Measurements from ENCODE around the gene PIP5K1B.

PIP5K1B gene

DNA sequence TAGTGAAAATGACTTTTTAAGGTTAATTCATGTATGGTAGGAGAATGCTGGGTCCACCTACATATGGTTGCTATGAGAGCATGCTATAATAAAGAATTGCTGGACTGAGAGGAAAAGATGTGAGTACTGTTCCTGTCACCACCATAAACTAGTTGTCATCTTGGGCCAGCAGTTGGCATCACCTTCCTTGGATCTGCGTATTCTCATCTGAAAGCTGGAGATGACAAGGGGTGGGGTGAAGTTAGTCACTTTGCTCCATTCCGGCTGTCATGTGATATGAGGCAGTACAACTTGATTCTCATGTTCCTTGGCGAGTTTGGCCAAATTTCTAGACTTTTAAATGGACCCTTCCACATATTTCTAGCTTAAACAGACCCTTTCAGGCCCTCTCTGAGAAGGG lies 33.3 kb downstream of the PIP5K1B start:
- no peaks in the 10 kb centered on the region for H3K9me3 ChIP-seq (ENCODE audit: insufficient read depth, low read depth, low read length)
- no peak for TF ChIP-seq EZH2phosphoT487 (IDR thresholded peaks at IDR 0.05; ENCODE audit: borderline replicate concordance)
- TF ChIP-seq, protein P1, sequence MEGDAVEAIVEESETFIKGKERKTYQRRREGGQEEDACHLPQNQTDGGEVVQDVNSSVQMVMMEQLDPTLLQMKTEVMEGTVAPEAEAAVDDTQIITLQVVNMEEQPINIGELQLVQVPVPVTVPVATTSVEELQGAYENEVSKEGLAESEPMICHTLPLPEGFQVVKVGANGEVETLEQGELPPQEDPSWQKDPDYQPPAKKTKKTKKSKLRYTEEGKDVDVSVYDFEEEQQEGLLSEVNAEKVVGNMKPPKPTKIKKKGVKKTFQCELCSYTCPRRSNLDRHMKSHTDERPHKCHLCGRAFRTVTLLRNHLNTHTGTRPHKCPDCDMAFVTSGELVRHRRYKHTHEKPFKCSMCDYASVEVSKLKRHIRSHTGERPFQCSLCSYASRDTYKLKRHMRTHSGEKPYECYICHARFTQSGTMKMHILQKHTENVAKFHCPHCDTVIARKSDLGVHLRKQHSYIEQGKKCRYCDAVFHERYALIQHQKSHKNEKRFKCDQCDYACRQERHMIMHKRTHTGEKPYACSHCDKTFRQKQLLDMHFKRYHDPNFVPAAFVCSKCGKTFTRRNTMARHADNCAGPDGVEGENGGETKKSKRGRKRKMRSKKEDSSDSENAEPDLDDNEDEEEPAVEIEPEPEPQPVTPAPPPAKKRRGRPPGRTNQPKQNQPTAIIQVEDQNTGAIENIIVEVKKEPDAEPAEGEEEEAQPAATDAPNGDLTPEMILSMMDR (conservative IDR thresholded peaks at IDR 0.05; ENCODE audit: low read length): no peak
- H4K20me1 ChIP-seq (ENCODE audit: insufficient read depth, low read length, poor library complexity, severe bottlenecking): no peaks in the 10 kb centered on the region
- H3K27me3 ChIP-seq (ENCODE audit: insufficient read depth, low read length, poor library complexity, severe bottlenecking): no peaks in the 10 kb centered on the region
- H3K4me3 ChIP-seq (ENCODE audit: low read length, poor library complexity, severe bottlenecking): no peak overlapping the region
- H3K36me3 ChIP-seq (ENCODE audit: insufficient read depth, low read length): no peaks in the 10 kb centered on the region
- H3F3A ChIP-seq (ENCODE audit: low read depth): no peaks in the 10 kb centered on the region
- no peak overlapping the region for H3K4me2 ChIP-seq (ENCODE audit: low read depth, low read length, poor library complexity, severe bottlenecking)
- H3K9ac ChIP-seq (ENCODE audit: low read depth, low read length, poor library complexity, severe bottlenecking): no peak overlapping the region
- no peak overlapping the region for H2AFZ ChIP-seq (ENCODE audit: low read length)
- H3K4me1 ChIP-seq (ENCODE audit: insufficient read depth, low read length, poor library complexity, severe bottlenecking): peaks cover 10% of the 10 kb centered on the region
- no peaks in the 10 kb centered on the region for H3K79me2 ChIP-seq (ENCODE audit: insufficient read depth, low read length)
- no peaks in the 10 kb centered on the region for H3K9me2 ChIP-seq (replicated peaks; ENCODE audit: low read depth, low read length)

DNA sequence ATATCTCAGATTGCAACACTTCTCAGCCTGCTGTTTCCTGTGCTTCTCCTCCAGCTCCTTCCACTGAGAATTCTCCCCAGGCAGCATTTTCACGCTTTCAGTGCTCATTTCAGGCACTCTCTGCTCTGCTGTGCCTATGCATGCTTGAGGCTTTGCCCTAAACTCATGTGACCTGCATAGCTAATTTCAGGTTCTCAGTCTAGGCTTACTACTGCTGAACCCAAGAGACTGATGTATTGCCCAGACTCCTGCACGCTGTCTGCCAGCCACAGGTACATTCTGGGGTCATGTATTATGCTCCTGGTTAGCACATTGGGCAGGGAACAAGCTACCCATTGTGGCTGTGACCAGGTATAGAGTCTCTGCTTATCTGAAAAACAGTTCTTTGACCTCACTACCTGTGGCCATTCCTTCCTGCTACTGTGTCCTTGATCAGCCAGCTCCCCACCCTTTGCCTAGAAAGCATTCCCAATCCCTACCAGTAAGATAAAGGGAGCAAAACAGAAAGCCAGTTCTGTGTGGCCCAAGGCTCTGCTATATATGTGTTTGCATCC lies 34.7 kb downstream of the PIP5K1B start:
- no peaks in the 10 kb centered on the region for H3K9me2 ChIP-seq (replicated peaks; ENCODE audit: low read depth, low read length)
- H4K20me1 ChIP-seq (ENCODE audit: insufficient read depth, low read length, poor library complexity, severe bottlenecking): no peaks in the 10 kb centered on the region
- no peaks in the 10 kb centered on the region for H3F3A ChIP-seq (ENCODE audit: low read depth)
- TF ChIP-seq, protein P1 (conservative IDR thresholded peaks at IDR 0.05; ENCODE audit: low read length): no peak
- TF ChIP-seq EZH2phosphoT487 (IDR thresholded peaks at IDR 0.05; ENCODE audit: borderline replicate concordance): no peak
- no peak overlapping the region for H3K9ac ChIP-seq (ENCODE audit: low read depth, low read length, poor library complexity, severe bottlenecking)
- no peaks in the 10 kb centered on the region for H3K9me3 ChIP-seq (ENCODE audit: insufficient read depth, low read depth, low read length)
- no peak overlapping the region for H3K4me2 ChIP-seq (ENCODE audit: low read depth, low read length, poor library complexity, severe bottlenecking)
- no peaks in the 10 kb centered on the region for H3K36me3 ChIP-seq (ENCODE audit: insufficient read depth, low read length)
- H3K4me3 ChIP-seq (ENCODE audit: low read length, poor library complexity, severe bottlenecking): no peak overlapping the region
- peaks cover 23% of the 10 kb centered on the region for H3K4me1 ChIP-seq (ENCODE audit: insufficient read depth, low read length, poor library complexity, severe bottlenecking)
- no peak overlapping the region for H2AFZ ChIP-seq (ENCODE audit: low read length)
- H3K79me2 ChIP-seq (ENCODE audit: insufficient read depth, low read length): no peaks in the 10 kb centered on the region
- no peaks in the 10 kb centered on the region for H3K27me3 ChIP-seq (ENCODE audit: insufficient read depth, low read length, poor library complexity, severe bottlenecking)

DNA sequence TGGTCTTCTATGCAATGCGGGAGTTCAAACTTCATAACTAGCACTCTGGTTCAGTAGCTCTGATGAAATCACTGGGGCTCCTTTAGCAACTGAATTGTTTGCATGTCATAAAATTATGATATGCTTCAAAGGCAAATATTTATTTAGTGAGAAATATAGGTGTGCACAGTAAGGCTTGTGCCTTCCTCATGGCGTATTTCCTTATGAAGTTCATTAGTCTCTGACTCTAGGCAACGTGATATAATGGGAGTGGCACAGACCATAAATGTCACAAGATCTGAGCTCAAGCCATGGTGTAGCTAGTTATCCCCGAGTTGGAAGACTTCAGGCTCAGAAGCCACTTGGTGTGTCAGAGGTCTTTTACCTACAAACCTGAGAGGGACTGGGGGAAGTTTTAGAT lies 35.5 kb downstream of the PIP5K1B start:
- TF ChIP-seq, protein P1 (conservative IDR thresholded peaks at IDR 0.05; ENCODE audit: low read length): no peak
- H3K79me2 ChIP-seq (ENCODE audit: insufficient read depth, low read length): no peaks in the 10 kb centered on the region

More for the DNA sequence above, 35.5 kb downstream of the PIP5K1B start:
- H3F3A ChIP-seq (ENCODE audit: low read depth): no peaks in the 10 kb centered on the region
- H3K36me3 ChIP-seq (ENCODE audit: insufficient read depth, low read length): no peaks in the 10 kb centered on the region
- no peaks in the 10 kb centered on the region for H3K9me2 ChIP-seq (replicated peaks; ENCODE audit: low read depth, low read length)
- no peak overlapping the region for H3K9ac ChIP-seq (ENCODE audit: low read depth, low read length, poor library complexity, severe bottlenecking)
- no peaks in the 10 kb centered on the region for H4K20me1 ChIP-seq (ENCODE audit: insufficient read depth, low read length, poor library complexity, severe bottlenecking)
- no peak overlapping the region for H2AFZ ChIP-seq (ENCODE audit: low read length)
- no peak overlapping the region for H3K4me3 ChIP-seq (ENCODE audit: low read length, poor library complexity, severe bottlenecking)
- no peaks in the 10 kb centered on the region for H3K9me3 ChIP-seq (ENCODE audit: insufficient read depth, low read depth, low read length)
- peaks cover 31% of the 10 kb centered on the region for H3K4me1 ChIP-seq (ENCODE audit: insufficient read depth, low read length, poor library complexity, severe bottlenecking)
- no peaks in the 10 kb centered on the region for H3K27me3 ChIP-seq (ENCODE audit: insufficient read depth, low read length, poor library complexity, severe bottlenecking)
- no peak overlapping the region for H3K4me2 ChIP-seq (ENCODE audit: low read depth, low read length, poor library complexity, severe bottlenecking)

Measured in Loucy (cell line).